OCI-LY1 (cell line): ENCODE results near the gene SYT1.

Source experiments
- H2AFZ ChIP-seq: fragments of 200-600 bp; sonication (generic), shearing (Covaris generic); 2 replicates; pipeline ENCODE4 v1.6.0; 2014; ENCODE audit warnings: antibody characterized with exemption, mild to moderate bottlenecking, low read length
- H3F3A ChIP-seq: fragments of 200-600 bp; sonication (generic), shearing (Covaris generic); 2 replicates; pipeline ENCODE4 v1.6.0; 2014; ENCODE audit warnings: mild to moderate bottlenecking, antibody characterized with exemption, low read length, moderate library complexity; ENCODE audit not compliant: insufficient read depth
- H3K27ac ChIP-seq: fragments of 200-600 bp; sonication (generic); 2 replicates; pipeline ENCODE4 v1.5.1; 2014; ENCODE audit warnings: low read length, mixed run types, mild to moderate bottlenecking, low read depth; ENCODE audit not compliant: poor library complexity, severe bottlenecking
- H3K27me3 ChIP-seq: fragments of 200-600 bp; sonication (generic); 2 replicates; pipeline ENCODE4 v1.6.0; 2014; ENCODE audit warnings: antibody characterized with exemption, mild to moderate bottlenecking, low read length, moderate library complexity; ENCODE audit not compliant: insufficient read depth
- H3K36me3 ChIP-seq: fragments of 200-600 bp; sonication (generic); 2 replicates; pipeline ENCODE4 v1.6.1; 2014; ENCODE audit warnings: mild to moderate bottlenecking, antibody characterized with exemption, low read length, moderate library complexity, mixed read lengths; ENCODE audit not compliant: insufficient read depth
- H3K4me1 ChIP-seq: fragments of 200-600 bp; sonication (generic); 2 replicates; pipeline ENCODE4 v1.5.1; 2014; ENCODE audit warnings: mild to moderate bottlenecking, low read length, moderate library complexity; ENCODE audit not compliant: insufficient read depth, severe bottlenecking
- H3K4me2 ChIP-seq: fragments of 200-600 bp; sonication (generic), shearing (Covaris generic); 2 replicates; pipeline ENCODE4 v1.6.1; 2014; ENCODE audit warnings: low read length
- H3K4me3 ChIP-seq: fragments of 200-600 bp; sonication (generic); 2 replicates; pipeline ENCODE4 v1.5.1; 2014; ENCODE audit warnings: low read length, low read depth, mild to moderate bottlenecking, mixed read lengths; ENCODE audit not compliant: poor library complexity, severe bottlenecking
- H3K79me2 ChIP-seq: fragments of 200-600 bp; shearing (Covaris generic); 2 replicates; pipeline ENCODE4 v1.6.1; 2016; ENCODE audit warnings: mixed run types, low read length, mixed read lengths; ENCODE audit not compliant: insufficient read depth
- H3K9ac ChIP-seq: fragments of 200-600 bp; sonication (generic), shearing (Covaris generic); 2 replicates; pipeline ENCODE4 v1.6.1; 2014; ENCODE audit warnings: mild to moderate bottlenecking, low read length, mixed read lengths
- H3K9me2 ChIP-seq: fragments of 200-600 bp; sonication (generic), shearing (Covaris generic); 2 replicates; pipeline ENCODE4 v1.6.1; 2014; ENCODE audit warnings: low read depth, mild to moderate bottlenecking, low read length, mixed read lengths
- H3K9me3 ChIP-seq: fragments of 200-600 bp; shearing (Covaris generic); 2 replicates; pipeline ENCODE4 v1.6.1; 2014; ENCODE audit warnings: low read length, mixed read lengths
- H4K20me1 ChIP-seq: fragments of 200-600 bp; sonication (generic), shearing (Covaris generic); 2 replicates; pipeline ENCODE4 v1.6.0; 2016; ENCODE audit warnings: mild to moderate bottlenecking, low read length; ENCODE audit not compliant: insufficient read depth
- EZH2 ChIP-seq: fragments of 200-600 bp; sonication (generic), shearing (Covaris generic); IDR thresholded peaks from 2 replicates; pipeline ENCODE4 v1.8.0; 2017; ENCODE audit warnings: borderline replicate concordance, mixed run types, mild to moderate bottlenecking, antibody characterized with exemption, low read length, moderate library complexity, mixed read lengths
- TF ChIP-seq, protein P1 (sequence below): fragments of 200-600 bp; sonication (generic), shearing (Covaris generic); IDR thresholded peaks from 2 replicates; pipeline ENCODE4 v1.5.1; 2017; ENCODE audit warnings: mild to moderate bottlenecking, antibody characterized with exemption, low read length, moderate library complexity, mixed read lengths

Gene SYT1

GRCh38 chr12:79299447-79300198 is 435.0 kb downstream of the SYT1 start:
- no peak overlapping the region for H3K27ac ChIP-seq
- no peak overlapping the region for H2AFZ ChIP-seq
- no peaks in the 10 kb centered on the region for H3K27me3 ChIP-seq
- no peak overlapping the region for H3K4me3 ChIP-seq
- no peak overlapping the region for H3K4me2 ChIP-seq
- H4K20me1 ChIP-seq = no peaks in the 10 kb centered on the region
- H3K36me3 ChIP-seq = no peaks in the 10 kb centered on the region
- no peak for TF ChIP-seq EZH2
- TF ChIP-seq, protein P1, sequence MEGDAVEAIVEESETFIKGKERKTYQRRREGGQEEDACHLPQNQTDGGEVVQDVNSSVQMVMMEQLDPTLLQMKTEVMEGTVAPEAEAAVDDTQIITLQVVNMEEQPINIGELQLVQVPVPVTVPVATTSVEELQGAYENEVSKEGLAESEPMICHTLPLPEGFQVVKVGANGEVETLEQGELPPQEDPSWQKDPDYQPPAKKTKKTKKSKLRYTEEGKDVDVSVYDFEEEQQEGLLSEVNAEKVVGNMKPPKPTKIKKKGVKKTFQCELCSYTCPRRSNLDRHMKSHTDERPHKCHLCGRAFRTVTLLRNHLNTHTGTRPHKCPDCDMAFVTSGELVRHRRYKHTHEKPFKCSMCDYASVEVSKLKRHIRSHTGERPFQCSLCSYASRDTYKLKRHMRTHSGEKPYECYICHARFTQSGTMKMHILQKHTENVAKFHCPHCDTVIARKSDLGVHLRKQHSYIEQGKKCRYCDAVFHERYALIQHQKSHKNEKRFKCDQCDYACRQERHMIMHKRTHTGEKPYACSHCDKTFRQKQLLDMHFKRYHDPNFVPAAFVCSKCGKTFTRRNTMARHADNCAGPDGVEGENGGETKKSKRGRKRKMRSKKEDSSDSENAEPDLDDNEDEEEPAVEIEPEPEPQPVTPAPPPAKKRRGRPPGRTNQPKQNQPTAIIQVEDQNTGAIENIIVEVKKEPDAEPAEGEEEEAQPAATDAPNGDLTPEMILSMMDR = no peak
- H3K9me3 ChIP-seq = no peaks in the 10 kb centered on the region
- no peaks in the 10 kb centered on the region for H3F3A ChIP-seq
- H3K79me2 ChIP-seq = no peaks in the 10 kb centered on the region
- H3K9ac ChIP-seq = no peak overlapping the region
- H3K4me1 ChIP-seq = no peaks in the 10 kb centered on the region
- no peaks in the 10 kb centered on the region for H3K9me2 ChIP-seq

- Histone ChIP-seq H3K27me3 (no peaks in the 10 kb centered on the region), H2AFZ (no peak overlapping the region), H3K9me3 (no peaks in the 10 kb centered on the region), H3F3A (no peaks in the 10 kb centered on the region), H3K9ac (no peak overlapping the region), H4K20me1 (no peaks in the 10 kb centered on the region), H3K27ac (no peak overlapping the region), H3K9me2 (no peaks in the 10 kb centered on the region), H3K4me2 (no peak overlapping the region), H3K79me2 (no peaks in the 10 kb centered on the region), H3K36me3 (no peaks in the 10 kb centered on the region), H3K4me3 (no peak overlapping the region), H3K4me1 (no peaks in the 10 kb centered on the region)
- TF ChIP-seq EZH2 = no peak
- TF ChIP-seq, protein P1 = no peak
Measured at GRCh38 chr12:79300199-79300568, 435.6 kb downstream of the SYT1 start.

- H3K27ac ChIP-seq = no peak overlapping the region
- H3K27me3 ChIP-seq = no peaks in the 10 kb centered on the region
- no peaks in the 10 kb centered on the region for H3K4me1 ChIP-seq
- no peaks in the 10 kb centered on the region for H3K79me2 ChIP-seq
- H3F3A ChIP-seq = no peaks in the 10 kb centered on the region
- H3K9me2 ChIP-seq = no peaks in the 10 kb centered on the region
- no peak overlapping the region for H3K9ac ChIP-seq
- no peaks in the 10 kb centered on the region for H3K9me3 ChIP-seq
- H3K4me3 ChIP-seq = no peak overlapping the region
- no peaks in the 10 kb centered on the region for H4K20me1 ChIP-seq
- no peak overlapping the region for H2AFZ ChIP-seq
- TF ChIP-seq EZH2 = no peak
- TF ChIP-seq, protein P1 = no peak
- no peak overlapping the region for H3K4me2 ChIP-seq
- H3K36me3 ChIP-seq = no peaks in the 10 kb centered on the region
Measured at GRCh38 chr12:79301181-79301580, 436.6 kb downstream of the SYT1 start.
